ENCODE results near the gene HOXC5.

HOXC5 gene

GRCh38 chr12:54009171-54010052 is 23.4 kb upstream of the HOXC5 start:
- DNase-seq = peak; percentile 33

GRCh38 chr12:54010053-54010971 is 22.5 kb upstream of the HOXC5 start:
- no peak for DNase-seq

DNA sequence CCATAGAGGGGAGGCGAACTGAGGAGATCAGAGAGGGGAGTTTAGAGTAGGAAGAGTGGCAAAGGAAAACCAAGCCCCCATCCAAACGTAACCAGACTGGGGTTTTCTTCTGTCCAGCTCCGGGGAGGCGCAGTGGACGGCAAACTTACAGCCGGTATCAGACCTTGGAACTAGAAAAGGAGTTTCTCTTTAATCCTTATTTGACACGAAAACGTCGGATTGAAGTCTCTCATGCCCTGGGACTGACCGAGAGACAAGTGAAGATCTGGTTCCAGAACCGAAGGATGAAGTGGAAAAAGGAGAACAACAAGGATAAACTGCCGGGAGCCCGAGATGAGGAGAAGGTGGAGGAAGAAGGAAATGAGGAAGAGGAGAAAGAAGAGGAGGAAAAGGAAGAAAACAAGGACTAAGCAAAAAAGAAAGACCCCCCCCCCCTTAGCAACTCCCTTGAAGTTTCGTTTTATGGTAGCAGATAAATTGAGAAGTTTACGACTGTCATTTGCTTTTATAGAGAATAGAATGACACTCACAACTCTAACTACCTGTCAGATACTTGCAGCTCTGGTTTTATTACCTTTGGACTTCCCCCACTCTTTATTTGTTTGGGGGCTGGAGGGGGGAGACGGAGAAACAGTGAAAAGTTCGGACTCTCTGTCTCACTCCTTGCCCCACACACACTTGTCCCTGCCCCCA is 21.7 kb upstream of the HOXC5 start:
- no peak for DNase-seq

- no peak for DNase-seq
Measured at GRCh38 chr12:54011665-54012532, 21.0 kb upstream of the HOXC5 start.

DNA sequence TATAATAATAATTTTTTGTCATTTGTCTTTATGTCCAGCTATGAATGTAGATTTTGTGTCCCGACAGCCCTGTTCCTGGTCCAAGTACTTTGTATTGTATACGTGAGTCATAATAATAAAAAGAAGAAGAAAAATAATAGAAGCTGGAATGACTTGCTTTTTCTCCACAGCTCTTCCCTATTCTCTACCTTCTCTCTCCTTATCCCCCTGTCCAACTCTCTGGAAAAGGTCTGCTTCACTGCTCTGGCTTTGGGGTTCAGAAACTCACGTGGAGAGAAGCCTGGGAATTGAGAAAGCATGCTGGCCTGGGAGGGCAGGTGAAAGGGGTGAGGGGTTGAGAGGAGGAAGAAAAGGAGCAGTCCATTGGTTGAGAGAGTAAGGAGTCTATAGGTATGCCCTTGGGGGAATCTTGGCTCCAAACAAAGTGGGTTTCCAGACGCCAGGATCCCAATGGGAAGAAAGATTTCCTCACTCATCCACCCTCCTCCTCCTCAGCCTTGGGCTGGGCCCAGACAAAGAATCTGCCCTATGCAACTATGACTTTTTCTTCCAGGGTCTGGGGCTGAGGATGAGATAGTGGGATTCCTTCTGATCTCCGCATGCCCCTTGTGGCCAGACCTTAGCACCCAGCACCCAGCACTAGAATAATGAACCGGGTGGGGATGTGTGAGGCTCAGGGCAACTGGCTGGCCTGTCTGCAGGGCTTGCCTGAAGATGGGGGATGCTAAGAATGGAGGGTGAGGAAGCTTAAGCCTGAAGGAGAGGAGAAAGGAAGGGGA is 20.0 kb upstream of the HOXC5 start:
- DNase-seq = no peak

DNA sequence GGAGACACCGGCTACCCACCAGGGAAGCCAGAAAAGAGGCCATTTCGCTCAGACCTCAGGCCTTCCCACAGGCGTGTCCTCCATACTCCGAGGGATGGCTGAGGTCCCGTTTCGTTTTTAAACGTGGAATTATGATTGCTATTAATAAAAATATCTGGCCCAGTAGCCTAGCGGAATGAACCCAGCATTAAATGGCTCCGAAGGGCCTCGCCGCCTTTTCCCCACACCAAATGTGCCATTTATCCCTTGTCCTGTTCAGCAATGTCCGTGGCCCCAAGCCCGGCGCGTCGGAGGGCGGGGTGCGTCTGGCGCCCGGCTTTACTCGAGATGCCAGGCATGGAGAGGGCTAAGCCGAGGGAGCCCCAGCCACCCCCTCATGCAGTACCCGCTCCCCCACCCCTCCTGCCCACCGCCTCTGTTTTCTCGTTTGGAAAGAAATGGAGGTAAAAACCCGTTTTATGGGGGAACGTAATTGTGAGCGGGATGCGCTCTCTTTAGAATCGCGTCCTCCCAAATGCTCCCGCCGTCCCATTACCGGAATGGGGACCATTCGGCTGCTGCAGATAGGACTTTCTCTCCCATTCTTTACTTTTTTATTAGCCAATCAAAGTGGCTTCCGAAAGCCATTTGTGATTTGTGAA is 18.4 kb upstream of the HOXC5 start:
- no peak for DNase-seq

- DNase-seq = no peak
Measured at GRCh38 chr12:54015018-54015931, 17.6 kb upstream of the HOXC5 start.

- no peak for DNase-seq
Measured at GRCh38 chr12:54016051-54016450, 16.8 kb upstream of the HOXC5 start.

DNA sequence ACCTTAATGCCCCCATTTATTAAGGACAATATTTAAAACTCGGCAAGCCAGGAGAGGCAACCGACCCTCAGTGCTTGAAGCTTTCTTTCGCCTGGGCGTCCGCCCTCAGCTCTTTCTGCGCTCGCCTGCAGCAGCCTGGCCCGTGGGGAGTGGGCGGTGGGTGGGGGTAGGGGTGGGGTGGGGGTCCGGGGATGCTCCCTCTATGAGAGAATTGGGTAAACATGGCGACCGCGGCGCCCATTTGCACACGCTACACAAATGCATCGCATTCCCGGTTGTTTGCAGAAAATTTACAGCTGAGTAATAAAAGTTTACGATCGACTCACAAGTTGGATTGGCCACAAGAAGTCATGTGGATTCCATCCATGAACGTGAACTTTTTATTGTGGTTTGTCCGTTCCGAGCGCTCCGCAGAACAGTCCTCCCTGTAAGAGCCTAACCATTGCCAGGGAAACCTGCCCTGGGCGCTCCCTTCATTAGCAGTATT is 16.3 kb upstream of the HOXC5 start:
- peak; percentile 27 for DNase-seq

DNA sequence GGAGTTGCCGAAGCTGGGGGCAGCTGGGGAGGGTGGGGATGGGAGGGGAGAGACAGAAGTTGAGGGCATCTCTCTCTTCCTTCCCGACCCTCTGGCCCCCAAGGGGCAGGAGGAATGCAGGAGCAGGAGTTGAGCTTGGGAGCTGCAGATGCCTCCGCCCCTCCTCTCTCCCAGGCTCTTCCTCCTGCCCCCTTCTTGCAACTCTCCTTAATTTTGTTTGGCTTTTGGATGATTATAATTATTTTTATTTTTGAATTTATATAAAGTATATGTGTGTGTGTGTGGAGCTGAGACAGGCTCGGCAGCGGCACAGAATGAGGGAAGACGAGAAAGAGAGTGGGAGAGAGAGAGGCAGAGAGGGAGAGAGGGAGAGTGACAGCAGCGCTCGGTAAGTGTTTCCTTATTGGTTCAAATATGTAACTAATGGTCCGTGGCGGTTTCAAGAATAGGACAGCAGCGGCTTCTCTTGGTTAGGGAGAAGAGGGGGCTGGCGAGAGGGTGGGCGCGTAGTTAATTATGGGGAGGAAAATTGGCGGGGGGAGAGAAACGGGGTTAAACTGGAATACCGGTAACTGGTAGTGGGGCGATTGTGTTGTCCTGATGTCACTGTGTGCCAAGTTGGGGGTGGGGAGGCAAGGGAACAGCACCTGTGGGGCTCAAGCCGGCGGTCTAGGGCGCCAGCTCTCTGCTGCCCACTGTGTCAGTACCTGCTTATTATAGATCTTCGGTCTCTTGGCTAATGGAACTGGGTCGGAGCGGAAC is 15.6 kb upstream of the HOXC5 start:
- peak; percentile 78 for DNase-seq

- peak; percentile 78 for DNase-seq
Measured at GRCh38 chr12:54017878-54018467, 14.9 kb upstream of the HOXC5 start.

DNA sequence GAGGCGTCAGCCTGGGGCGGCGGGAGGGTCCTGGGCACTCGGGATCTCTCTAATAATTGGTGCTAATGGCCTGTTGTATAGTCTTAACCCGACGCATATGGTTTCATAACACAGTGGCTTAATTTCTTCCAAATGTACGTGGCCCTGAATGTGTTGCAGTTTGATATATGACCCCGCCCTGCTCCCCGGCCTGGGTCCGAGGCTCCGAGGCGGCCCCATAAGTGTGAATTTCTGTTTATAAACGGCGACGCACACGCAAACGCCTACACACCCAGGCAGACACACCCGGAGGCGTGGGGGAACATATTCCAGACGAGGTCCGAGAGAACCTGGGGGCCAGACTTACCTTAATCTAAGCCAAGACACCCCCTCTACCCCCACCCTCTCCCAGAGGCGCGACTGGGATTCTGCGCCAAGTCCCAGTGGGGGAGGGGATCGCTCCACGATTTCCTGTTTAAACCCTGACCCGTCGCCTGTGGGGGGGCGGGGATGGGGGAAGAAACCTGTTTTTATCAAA is 14.3 kb upstream of the HOXC5 start:
- no peak for DNase-seq

GRCh38 chr12:54019091-54019811 is 13.6 kb upstream of the HOXC5 start:
- DNase-seq = no peak

- DNase-seq = no peak
Measured at GRCh38 chr12:54019924-54020590, 12.8 kb upstream of the HOXC5 start.

DNA sequence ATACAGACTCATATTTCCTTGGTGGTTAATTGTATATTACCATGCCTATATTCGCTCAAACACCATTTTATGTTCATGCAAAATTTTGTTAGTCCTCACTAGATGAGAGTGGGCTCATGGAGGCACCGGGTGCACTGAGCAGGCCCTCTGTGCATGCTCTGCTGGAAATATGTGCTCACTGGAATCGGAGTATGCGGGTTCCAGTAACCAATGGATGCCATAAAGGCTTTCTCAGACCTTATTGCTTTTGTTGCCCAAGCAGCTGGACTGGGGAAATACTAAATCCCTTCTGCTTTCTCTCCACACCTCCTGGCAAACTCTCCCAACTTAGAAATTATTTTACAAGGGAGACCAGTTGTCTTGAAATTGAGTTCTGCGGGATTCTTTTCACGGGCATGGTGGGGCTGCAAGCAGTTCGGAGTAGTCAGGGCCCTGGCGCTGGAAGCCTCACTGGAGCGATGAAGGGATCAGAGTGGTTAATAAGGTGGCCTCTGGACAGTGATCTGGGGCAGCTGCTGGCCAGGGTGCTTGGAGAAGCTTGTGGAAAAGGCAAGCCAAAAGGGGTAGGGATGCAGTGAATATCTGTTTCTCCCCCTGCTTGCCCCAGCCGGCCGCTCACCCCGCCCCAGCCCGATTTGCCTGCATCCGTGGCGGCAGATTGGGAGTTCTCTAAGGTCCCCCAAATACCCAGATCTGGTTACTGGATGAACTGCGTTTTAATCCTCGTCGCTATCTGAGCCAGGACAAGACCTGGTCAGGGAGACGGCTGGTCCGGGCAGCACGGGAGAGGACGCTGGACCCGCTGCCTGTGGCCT is 12.1 kb upstream of the HOXC5 start:
- no peak for DNase-seq
